GM15510 (cell line): ENCODE results near the gene GBP2.

Experiments used
- POLR2A ChIP-seq: IDR thresholded peaks from 3 replicates; pipeline ENCODE4 v1.6.1; 2011; ENCODE audit warnings: borderline replicate concordance; ENCODE audit not compliant: insufficient read length; ENCODE audit errors: extremely low read depth

The GBP2 gene, protein sequence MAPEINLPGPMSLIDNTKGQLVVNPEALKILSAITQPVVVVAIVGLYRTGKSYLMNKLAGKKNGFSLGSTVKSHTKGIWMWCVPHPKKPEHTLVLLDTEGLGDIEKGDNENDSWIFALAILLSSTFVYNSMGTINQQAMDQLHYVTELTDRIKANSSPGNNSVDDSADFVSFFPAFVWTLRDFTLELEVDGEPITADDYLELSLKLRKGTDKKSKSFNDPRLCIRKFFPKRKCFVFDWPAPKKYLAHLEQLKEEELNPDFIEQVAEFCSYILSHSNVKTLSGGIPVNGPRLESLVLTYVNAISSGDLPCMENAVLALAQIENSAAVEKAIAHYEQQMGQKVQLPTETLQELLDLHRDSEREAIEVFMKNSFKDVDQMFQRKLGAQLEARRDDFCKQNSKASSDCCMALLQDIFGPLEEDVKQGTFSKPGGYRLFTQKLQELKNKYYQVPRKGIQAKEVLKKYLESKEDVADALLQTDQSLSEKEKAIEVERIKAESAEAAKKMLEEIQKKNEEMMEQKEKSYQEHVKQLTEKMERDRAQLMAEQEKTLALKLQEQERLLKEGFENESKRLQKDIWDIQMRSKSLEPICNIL

DNA sequence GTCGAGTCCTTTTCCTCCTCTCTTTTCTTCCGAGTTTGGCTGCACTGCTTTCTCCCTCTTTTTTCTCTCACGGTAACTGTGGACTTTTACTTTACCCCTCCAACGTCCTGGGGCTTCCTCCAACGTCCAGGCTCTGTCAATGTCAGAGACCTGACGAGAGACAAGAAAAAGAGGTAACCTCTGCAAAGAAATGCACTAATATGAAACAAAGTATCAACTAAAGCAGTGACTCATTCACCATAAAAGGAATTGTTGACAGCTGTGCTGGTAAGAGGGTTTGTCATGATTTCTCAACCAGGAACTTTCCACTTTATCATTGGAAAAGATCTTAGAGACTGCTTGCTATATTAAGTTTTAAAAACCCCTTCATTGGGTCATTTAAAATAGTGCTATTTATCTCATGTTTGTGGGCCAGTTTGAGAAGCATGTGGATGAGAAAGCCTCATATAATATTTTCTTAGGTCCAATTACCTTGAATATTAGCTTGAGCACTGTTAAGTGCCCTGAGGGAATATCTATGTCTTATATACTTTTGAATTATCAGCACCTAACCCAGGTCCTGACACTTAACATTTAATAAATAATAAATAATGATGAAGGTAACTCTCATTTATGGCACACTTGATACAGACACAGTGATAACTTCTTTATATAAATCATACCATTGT lies at the start of gene GBP2:
Gene GBP2 (minus strand): TSS at position 202 of the 668 bp plus-strand sequence. CDS start 4,148 bp downstream, outside the sequence.
- peak; percentile 21 for TF ChIP-seq POLR2A

DNA sequence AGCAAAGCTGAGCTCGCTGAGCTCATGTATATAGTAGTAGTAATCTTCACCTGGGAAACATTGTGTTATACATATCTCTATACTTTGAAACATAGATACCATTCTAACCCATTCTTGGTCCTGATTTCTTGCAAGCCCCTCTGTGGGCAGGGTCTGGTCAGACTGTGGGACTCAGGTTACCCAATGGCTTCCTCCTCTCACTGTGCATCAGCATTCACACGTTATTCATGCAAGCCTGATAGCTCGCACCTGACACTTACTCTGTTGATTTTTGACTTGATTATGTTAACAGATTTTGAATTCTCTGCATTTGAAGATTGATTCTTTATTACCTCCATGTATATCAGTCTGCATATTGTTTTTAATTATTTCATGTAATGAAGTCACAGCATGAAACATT lies 48.6 kb upstream of the GBP2 start:
- TF ChIP-seq POLR2A: no peak

DNA sequence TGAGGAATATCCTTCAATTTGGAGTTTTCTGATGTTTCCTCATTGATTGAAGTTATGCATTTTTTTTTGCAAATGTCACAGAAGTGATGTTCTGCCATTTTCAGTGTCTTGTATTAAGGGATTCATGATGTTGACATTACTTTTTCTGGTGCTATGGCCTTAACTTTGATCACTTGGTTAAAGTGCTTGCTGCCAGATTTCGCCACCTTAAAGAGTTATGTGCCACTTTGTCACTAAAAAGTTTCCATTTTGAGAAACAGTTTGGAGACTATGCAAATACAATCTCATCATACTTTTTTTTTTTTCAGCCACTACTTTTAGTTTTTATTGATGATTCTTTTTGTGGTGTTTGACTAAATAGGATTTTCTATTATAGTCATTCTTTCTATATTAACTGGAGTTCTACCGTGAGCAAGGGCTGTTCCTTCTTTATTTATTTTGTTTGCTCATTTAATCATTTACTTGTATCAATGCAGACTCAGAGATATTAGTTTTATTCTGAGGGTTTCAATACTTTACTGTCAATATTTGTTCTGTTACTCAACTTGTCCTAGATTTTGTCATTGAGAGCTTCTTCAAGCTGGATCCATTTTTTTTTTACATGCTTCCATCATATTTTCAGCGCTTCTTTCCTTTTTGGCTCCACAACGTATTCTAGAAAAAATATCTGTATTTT lies 46.7 kb upstream of the GBP2 start:
- TF ChIP-seq POLR2A: no peak

DNA sequence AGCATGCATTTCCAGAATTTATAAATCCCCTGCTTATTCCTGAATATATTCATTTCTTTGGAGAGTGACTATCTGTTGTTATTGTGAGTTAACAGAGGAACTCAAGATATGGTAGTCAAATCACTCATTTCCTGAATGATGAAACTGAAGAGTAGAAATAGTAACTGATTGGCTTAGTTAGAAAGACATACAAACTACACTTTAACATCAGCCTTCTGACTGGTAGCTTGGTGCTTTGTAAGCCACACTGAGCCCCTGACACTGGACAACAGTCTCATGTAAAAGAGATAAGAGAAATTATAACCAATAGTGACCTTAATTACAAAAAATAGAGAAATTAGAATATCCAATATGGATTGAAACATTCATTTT lies 45.1 kb upstream of the GBP2 start:
- TF ChIP-seq POLR2A: no peak

DNA sequence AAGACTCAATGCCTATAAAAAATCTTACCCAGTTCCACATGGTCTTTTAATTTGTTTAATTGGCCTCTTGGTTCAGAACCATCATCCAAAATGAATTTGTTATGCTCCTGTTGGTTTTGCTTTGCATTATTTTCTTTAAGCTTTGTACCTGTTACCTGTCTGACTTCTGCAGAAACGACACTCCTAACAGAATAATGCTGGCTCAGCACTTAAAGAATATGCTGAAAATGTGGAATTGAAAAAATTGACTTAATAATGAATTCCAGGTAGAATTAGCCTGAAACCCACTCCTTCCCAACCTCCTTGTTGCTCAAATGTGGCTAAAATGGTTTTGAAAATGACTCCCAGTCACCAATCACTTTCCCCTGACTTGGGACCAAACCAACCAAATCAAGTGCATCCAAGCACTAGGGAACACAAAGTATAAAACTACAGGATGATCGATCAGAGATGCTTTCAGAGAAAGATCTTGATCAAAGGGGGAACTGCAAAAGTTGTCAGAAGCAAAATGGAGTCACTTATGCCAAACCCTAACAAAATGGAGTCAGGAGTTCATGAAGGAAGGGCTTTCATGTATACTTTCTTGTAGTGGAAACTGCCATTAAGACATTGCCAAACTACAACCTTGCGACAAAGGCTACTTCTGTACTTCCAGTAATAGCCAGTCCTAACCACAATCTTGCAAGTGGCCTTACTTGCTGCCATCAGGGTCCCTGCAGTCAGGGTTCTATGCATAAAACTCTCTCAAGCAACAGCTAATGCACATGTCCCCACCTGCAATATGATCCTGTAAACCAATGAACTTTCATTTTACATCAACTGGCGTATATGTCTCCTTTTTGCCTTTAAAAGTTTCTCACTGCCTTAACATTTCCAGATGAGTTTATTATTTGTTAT lies 44.5 kb upstream of the GBP2 start:
- TF ChIP-seq POLR2A: no peak

DNA sequence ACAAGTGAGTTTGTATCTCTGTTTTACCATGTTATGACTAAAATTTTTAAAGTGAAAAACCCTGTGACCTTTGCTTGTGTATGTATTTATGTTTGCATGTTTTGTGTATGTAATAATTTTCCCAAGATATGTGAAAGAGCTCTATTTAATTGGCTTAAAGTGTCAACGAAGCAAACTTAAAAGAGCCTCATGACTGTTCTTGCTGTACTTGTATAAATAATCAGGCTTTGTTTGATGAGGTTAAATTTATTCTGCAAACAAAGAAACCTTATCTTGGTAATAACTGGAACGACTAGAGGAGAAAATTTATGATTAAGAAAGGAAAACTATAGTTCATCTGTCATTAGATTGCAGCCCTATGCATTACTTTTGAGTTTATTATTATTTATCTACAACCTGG lies 43.3 kb upstream of the GBP2 start:
- TF ChIP-seq POLR2A: no peak

DNA sequence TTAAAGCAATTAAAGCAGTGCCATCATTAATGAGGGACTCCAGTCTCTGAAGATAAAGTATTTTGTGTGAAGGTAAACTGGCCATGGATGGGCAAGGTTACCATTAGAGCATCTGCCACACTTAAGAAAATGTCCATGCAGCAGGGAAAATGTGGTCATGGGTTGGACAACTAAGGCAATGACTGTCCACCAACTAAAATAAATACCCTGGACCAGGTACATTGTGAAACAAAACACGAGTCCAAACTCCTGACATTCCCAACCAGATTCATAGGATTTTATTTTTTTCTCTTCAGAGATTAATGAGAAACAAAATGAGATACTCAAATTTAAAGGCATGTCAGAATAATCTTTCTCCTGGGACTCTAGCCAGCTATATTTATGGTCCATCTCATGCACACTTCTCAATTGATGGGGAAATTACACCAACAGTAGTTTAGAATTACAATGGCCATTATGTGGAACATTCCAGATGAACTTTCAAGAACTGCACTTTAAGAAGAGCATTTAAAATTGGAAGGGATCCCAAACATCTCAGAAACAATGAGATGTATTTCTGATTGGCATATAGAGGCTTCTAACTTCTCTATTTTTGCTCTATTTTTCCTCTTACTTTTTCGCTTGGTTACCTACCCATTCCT lies 41.8 kb upstream of the GBP2 start:
- no peak for TF ChIP-seq POLR2A

DNA sequence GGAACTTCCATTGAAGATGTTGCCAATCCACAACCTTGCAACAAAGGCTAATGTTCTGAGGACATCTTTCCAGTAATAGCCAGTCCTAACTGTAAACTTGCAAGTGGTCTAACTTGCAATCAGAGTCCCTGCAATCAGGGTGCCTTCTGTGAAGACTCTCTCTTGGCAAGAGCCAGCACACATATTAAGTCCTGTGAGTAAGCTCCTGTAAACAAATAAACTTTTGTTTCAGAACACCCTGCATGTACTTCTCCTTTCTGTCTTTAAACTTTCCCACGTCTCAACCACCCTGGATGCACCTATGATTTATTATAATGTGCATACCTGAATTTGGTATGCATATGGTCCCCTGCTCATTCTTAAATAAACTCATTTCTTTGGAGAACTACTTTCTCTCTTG lies 40.8 kb upstream of the GBP2 start:
- TF ChIP-seq POLR2A: no peak

DNA sequence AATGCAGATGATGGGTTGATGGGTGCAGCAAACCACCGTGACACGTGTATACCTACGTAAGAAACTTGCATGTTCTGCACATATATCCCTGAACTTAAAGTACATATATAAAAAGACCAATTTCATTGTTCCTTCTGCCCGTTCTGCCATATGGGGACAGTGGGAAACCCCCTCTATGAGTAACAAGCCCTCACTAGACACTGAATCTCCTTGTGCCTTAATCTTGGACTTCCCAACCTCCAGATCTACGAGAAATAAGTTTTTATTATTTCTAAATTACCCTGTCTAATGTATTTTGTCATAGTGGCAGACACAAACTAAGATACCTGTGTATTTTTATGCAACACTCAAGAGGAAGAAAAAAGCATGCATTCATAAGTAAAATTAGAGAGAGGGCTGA lies 39.9 kb upstream of the GBP2 start:
- no peak for TF ChIP-seq POLR2A

DNA sequence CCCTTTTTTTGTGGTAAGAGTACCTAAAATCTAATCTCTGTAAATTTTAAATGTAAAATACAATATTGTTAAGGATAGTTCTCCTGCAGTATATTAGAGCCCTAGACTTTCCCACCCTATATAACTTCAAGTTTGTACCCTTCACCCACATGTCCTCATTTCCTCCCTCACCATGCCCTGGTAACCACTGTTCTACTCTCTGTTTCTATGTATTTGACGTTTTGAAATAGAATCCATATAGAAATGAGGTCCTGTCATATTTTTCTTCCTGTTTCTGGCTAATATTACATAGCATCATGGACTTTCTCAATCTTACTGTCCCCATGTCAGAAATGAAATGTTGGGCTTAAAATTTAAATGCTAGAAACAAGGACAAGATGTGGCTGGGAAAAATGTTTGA lies 25.1 kb upstream of the GBP2 start:
- no peak for TF ChIP-seq POLR2A

DNA sequence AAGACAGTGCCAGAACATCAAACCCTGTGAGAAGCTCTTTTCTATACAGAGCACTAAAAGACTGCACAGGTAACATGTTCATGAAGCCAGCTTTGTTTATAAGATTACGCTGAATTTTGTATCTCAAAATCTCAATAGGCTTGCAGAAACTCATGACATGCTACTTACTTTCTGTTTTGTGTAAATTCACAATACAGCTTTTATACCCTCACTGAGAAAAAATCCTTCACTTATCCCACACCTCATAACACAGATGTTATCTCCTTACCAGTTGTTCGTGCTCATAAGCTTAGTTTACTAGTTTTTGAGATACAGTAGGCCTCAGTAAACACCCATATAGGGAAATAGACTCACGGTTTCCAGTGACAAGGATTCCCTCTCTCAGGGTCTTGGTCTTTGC lies 24.1 kb upstream of the GBP2 start:
- no peak for TF ChIP-seq POLR2A

DNA sequence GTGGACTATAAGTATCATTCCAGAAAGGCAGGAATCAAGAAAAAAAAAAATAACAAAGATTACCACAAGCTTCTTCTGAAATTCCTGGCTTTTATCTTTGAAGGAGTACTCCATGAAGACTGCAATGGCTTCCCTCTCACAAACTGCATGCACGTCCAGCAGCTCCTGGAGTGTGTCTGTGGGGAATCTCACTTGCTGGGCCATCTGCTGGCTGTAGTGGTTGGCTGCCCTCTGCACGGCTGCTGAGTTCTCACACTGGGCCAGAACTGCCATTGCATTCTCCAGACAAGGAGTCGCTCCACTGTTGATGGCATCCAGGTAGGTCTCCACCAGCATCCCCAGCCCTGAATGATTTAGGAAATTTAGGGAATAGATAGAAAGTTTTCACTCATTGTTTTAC lies 23.3 kb upstream of the GBP2 start:
- TF ChIP-seq POLR2A: no peak

DNA sequence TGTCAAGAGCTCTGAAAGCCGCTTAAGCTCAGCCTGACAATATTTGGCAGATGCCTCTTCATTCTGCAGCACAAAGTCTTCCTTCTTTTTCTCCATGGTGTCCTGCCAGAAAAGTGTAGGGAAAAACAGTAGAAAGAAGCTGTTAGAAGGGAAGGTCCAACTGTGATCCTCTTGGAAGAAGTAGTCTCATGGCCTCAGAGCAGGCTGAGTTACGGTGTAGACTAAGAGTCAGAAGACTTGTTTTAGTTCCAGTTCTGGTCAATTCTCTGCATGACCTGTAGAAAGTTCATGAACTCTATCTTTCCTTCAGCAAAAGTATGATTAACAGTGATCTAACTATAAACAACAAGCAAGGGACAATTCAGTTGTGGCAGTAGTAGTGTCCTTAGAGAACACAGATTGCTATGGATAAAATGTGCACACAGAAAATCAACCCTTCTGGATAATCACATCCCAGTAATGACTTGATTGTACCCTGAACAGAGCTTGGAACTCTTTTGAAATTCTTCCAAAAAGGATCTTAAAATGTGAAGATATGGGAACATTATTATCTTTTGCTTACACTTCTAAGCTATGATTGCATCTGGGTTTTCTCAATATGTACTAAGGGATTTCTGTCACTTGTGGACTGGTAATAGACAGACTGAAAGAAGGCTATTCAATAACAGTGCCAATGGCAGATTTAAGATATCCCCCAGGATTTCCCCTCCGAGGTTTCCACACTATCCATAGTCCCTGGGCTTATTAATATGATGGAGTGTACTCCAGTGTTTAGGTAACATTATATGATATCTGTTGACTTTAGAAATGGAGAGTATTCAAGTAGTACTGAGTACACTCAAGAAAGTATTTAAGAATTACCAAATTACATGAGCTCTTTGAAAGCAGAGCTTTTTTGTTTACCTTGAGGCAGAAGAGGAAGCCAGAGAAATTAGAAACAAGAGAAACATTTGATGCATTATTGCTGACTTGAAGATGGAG lies 22.1 kb upstream of the GBP2 start:
- no peak for TF ChIP-seq POLR2A
